Mucosa of descending colon (tissue), 3 donors: ENCODE data around the gene DNAJA3. TPM values are rescaled to one million over a fixed set of nuclear protein-coding genes. Genes with fewer than 3 reads are reported as not detected.

ENCODE experiments used
- ATAC-seq: fragments of 200-7000 bp; cut with Tn5 transposase; one replicate; pipeline ENCODE4 v1.9.1; 2020; ENCODE audit warnings: mild to moderate bottlenecking, moderate library complexity
- DNase-seq, 3 donors: peaks; one replicate each; pipeline ENCODE4 v3.0.0-alpha.2; 2020
- H3K36me3 ChIP-seq: fragments of 200-600 bp; one replicate; pipeline ENCODE4 v1.8.0; 2021; ENCODE audit warnings: low read depth, mild to moderate bottlenecking
- H3K4me1 ChIP-seq: fragments of 200-600 bp; one replicate; pipeline ENCODE4 v1.8.0; 2021; ENCODE audit warnings: low read depth, mild to moderate bottlenecking
- H3K4me3 ChIP-seq: fragments of 200-600 bp; one replicate; pipeline ENCODE4 v1.8.0; 2021; ENCODE audit warnings: mild to moderate bottlenecking
- H3K9me3 ChIP-seq: fragments of 200-600 bp; one replicate; pipeline ENCODE4 v1.8.0; 2021; ENCODE audit warnings: mild to moderate bottlenecking
- CTCF ChIP-seq: fragments of 200-600 bp; IDR thresholded peaks from one replicate; pipeline ENCODE4 v1.8.0; 2022; ENCODE audit warnings: antibody characterized with exemption, mild to moderate bottlenecking
- intact Hi-C, 2 donors: fragments of 100-400 bp; cut with DNase I in 1 of 2; cut with micrococcal nuclease in 1 of 2; formaldehyde crosslinking; loops; one replicate each; pipeline versions ENCODE4 v1.11.0 to v1.11.1; 2022; cut with DNase I, micrococcal nuclease
- total RNA-seq, 3 donors: library from RNA; stranded (reverse); fragmentation: NEBNext Ultra II Directional in 2 of 3; extraction: Animal tissue kit (Norgen Biotek cat#: 25700) in 2 of 3; gene quantifications; one replicate each; pipeline versions ENCODE4 v1.2.1 to v1.2.4, GENCODE V29; 2021 to 2023
- donor health status: DM: no; HTN: no; CAD: no; lungs with moderate emphysema.
- donor health status: DM: no; HTN: no; CAD: no.
- donor health status: DM: no; HTN: yes; CAD: no.

Gene DNAJA3
- total RNA-seq, 3 donors from 2014 or later: 47.0 to 58.3 (median 54.8) TPM

DNA sequence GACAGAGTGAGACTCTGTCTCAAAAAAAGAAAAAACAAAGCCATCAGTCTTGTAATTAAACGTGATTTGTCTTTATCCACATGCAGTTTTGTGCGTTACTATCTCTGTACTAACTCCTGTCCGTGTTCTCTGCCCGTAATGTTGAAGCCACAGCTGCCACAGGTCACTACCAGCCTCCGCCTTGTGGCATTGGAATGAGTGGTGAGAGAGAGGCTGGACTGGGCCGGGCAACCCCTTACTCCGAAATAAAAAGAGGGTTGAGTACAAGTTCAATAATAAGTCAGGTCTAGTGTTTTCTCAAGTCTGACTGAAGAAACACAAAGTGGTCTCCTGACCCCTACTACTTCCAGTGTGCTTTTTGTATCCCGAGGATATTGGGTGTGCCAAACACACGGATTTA, 5.4 kb downstream of the DNAJA3 start:
- ATAC-seq (no peak), DNase-seq (no peak)
- H3K36me3 ChIP-seq: no peaks in the 10 kb centered on the region
- H3K9me3 ChIP-seq: no peaks in the 10 kb centered on the region
- intact Hi-C loops: no loop called here
- no peak overlapping the region for H3K4me3 ChIP-seq
- peaks cover 10% of the 10 kb centered on the region for H3K4me1 ChIP-seq
- no peak for TF ChIP-seq CTCF

GRCh38 chr16:4433228-4433627, 7.6 kb downstream of the DNAJA3 start:
- no peaks in the 10 kb centered on the region for H3K4me1 ChIP-seq
- intact Hi-C loops: no loop called here
- TF ChIP-seq CTCF: no peak
- H3K9me3 ChIP-seq: no peaks in the 10 kb centered on the region
- DNase-seq (no peak), ATAC-seq (no peak)
- no peaks in the 10 kb centered on the region for H3K36me3 ChIP-seq
- H3K4me3 ChIP-seq: no peak overlapping the region

- Histone ChIP-seq H3K36me3 (no peaks in the 10 kb centered on the region), H3K4me3 (no peak overlapping the region), H3K4me1 (no peaks in the 10 kb centered on the region), H3K9me3 (no peaks in the 10 kb centered on the region)
- DNase-seq: no peak
- intact Hi-C loops: no loop called here
- TF ChIP-seq CTCF: no peak
- no peak for ATAC-seq
Measured at GRCh38 chr16:4433914-4434787, 8.5 kb downstream of the DNAJA3 start.

GRCh38 chr16:4435337-4436067, 9.8 kb downstream of the DNAJA3 start:
- DNase-seq (no peak), ATAC-seq (no peak)
- no peaks in the 10 kb centered on the region for H3K36me3 ChIP-seq
- H3K4me3 ChIP-seq: no peak overlapping the region
- TF ChIP-seq CTCF: no peak
- no peaks in the 10 kb centered on the region for H3K9me3 ChIP-seq
- intact Hi-C loops: no loop called here
- H3K4me1 ChIP-seq: no peaks in the 10 kb centered on the region

DNA sequence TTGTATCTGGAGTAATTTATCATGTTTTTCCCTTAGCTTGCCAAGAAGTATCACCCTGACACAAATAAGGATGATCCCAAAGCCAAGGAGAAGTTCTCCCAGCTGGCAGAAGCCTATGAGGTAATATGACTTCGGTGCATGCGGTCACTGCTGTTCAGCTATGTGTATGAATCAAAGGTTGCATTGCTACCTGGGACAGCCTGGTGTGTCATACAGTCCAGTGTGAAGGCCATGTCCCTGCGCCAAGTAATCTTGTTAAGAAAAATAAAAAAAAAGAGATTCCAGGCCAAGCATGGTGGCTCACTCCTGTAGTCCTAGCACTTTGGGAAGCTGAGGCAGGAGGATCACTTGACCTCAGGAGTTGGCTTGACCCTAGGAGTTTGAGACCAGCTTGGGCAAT, 11.7 kb downstream of the DNAJA3 start:
- Histone ChIP-seq H3K9me3 (no peaks in the 10 kb centered on the region), H3K36me3 (no peaks in the 10 kb centered on the region), H3K4me1 (no peaks in the 10 kb centered on the region), H3K4me3 (no peak overlapping the region)
- no peak for ATAC-seq
- intact Hi-C loops: no loop called here
- DNase-seq: no peak
- no peak for TF ChIP-seq CTCF
